ENCODE measurements around the gene PDLIM5. TPM values are rescaled to one million over a fixed set of nuclear protein-coding genes. Genes with fewer than 3 reads are reported as not detected.

PDLIM5 gene
- total and polyA plus RNA-seq, 4 donors = 20.4 to 93.4 (median 59.8) TPM

GRCh38 chr4:94648699-94649098, 197.0 kb downstream of the PDLIM5 start:
- no peak for TF ChIP-seq CTCF (IDR thresholded peaks at IDR 0.05; ENCODE audit: control extremely low read depth, extremely low read depth)
- H3K4me1 ChIP-seq (ENCODE audit: control insufficient read depth in 5 of 5, insufficient read depth in 5 of 5, low read length in 5 of 5) = peaks cover 0 to 23% (median 0%) of the 10 kb centered on the region in 5 donors
- H3K36me3 ChIP-seq (ENCODE audit: control insufficient read depth in 4 of 4, insufficient read depth in 4 of 4, low read length in 4 of 4) = peaks cover 0 to 22% (median 2%) of the 10 kb centered on the region in 4 donors
- H3K9ac ChIP-seq (ENCODE audit: insufficient read depth in 1 of 2, low read length in 2 of 2) = no peak overlapping the region
- H3K27ac ChIP-seq (ENCODE audit: low read depth in 1 of 2, low read length in 1 of 2) = no peak overlapping the region
- no peaks in the 10 kb centered on the region for H3K27me3 ChIP-seq (ENCODE audit: control insufficient read depth in 3 of 3, insufficient read depth in 3 of 3, low read length in 2 of 3)
- no peak for ATAC-seq (ENCODE audit: insufficient read depth, low FRiP score)
- WGBS, 2 donors = 94 to 96% methylated on average over 7 of the region's 7 CpGs
- no peaks in the 10 kb centered on the region for H3K9me3 ChIP-seq (ENCODE audit: control insufficient read depth in 4 of 4, insufficient read depth in 3 of 4, low read length in 3 of 4)
- no peak for DNase-seq
- H3K4me3 ChIP-seq = no peak overlapping the region

- no peak overlapping the region for H3K27ac ChIP-seq (ENCODE audit: low read depth in 1 of 2, low read length in 1 of 2)
- peaks cover 0 to 27% (median 2%) of the 10 kb centered on the region in 4 donors for H3K36me3 ChIP-seq (ENCODE audit: control insufficient read depth in 4 of 4, insufficient read depth in 4 of 4, low read length in 4 of 4)
- H3K27me3 ChIP-seq (ENCODE audit: control insufficient read depth in 3 of 3, insufficient read depth in 3 of 3, low read length in 2 of 3) = no peaks in the 10 kb centered on the region
- DNase-seq = peak in 2 of 3 donors; percentile 20 to 45
- no peaks in the 10 kb centered on the region for H3K9me3 ChIP-seq (ENCODE audit: control insufficient read depth in 4 of 4, insufficient read depth in 3 of 4, low read length in 3 of 4)
- no peak for TF ChIP-seq CTCF (IDR thresholded peaks at IDR 0.05; ENCODE audit: control extremely low read depth, extremely low read depth)
- no peak for ATAC-seq (ENCODE audit: insufficient read depth, low FRiP score)
- 90 to 98% methylated on average over 1 of the region's 1 CpG for WGBS, 2 donors
- H3K4me1 ChIP-seq (ENCODE audit: control insufficient read depth in 5 of 5, insufficient read depth in 5 of 5, low read length in 5 of 5) = peaks cover 0 to 23% (median 0%) of the 10 kb centered on the region in 5 donors
- H3K4me3 ChIP-seq = no peak overlapping the region
- H3K9ac ChIP-seq (ENCODE audit: insufficient read depth in 1 of 2, low read length in 2 of 2) = no peak overlapping the region
Observed at GRCh38 chr4:94649381-94650133, 197.8 kb downstream of the PDLIM5 start.

- no peak for TF ChIP-seq CTCF (IDR thresholded peaks at IDR 0.05; ENCODE audit: control extremely low read depth, extremely low read depth)
- ATAC-seq (ENCODE audit: insufficient read depth, low FRiP score) = no peak
- Histone ChIP-seq H3K36me3 (ENCODE audit: control insufficient read depth in 4 of 4, insufficient read depth in 4 of 4, low read length in 4 of 4) (peaks cover 0 to 30% (median 2%) of the 10 kb centered on the region in 4 donors), H3K9me3 (ENCODE audit: control insufficient read depth in 4 of 4, insufficient read depth in 3 of 4, low read length in 3 of 4) (no peaks in the 10 kb centered on the region), H3K9ac (ENCODE audit: insufficient read depth in 1 of 2, low read length in 2 of 2) (no peak overlapping the region), H3K4me1 (ENCODE audit: control insufficient read depth in 5 of 5, insufficient read depth in 5 of 5, low read length in 5 of 5) (peaks cover 0 to 23% (median 0%) of the 10 kb centered on the region in 5 donors), H3K27ac (ENCODE audit: low read depth in 1 of 2, low read length in 1 of 2) (no peak overlapping the region), H3K27me3 (ENCODE audit: control insufficient read depth in 3 of 3, insufficient read depth in 3 of 3, low read length in 2 of 3) (no peaks in the 10 kb centered on the region), H3K4me3 (no peak overlapping the region)
- 71 to 83% methylated on average over 5 of the region's 5 CpGs for WGBS, 2 donors
- no peak for DNase-seq
Observed at GRCh38 chr4:94650134-94650495, 198.4 kb downstream of the PDLIM5 start.

All from lung (tissue), 12 donors.